SK-N-DZ (cell line): ENCODE data around the gene ZBTB21.

Experiments used
- DNase-seq: peaks from one replicate; pipeline ENCODE4 v3.0.0-alpha.2; 2015; ENCODE audit warnings: low spot score

ZBTB21 gene

GRCh38 chr21:42040411-42041180, 30.4 kb upstream of the ZBTB21 start:
- no peak for DNase-seq

DNA sequence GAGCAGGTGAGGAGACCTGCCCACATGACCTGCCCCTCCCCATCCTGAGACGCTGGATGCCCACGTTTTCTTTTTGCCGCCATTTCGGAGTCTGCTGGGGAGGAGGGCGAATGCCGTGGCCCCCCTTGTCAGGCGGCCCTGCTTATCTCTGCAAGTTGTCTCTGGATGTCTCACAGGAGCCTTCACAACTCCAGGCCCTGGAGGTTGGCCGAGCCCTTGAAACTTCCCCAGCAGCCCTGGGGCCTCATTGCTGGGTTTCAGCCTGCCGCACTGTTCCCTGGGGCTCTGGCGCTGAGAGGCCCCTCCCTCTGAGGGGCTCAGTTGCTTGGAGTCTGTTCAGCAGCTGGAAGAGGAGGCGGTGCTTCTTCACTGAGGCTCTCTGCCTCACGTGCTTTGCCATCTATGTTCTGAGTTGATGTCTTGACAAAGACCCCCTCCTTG, 29.8 kb upstream of the ZBTB21 start:
- DNase-seq: peak; percentile 10

- no peak for DNase-seq
Measured at GRCh38 chr21:42039470-42039901, 29.3 kb upstream of the ZBTB21 start.

DNA sequence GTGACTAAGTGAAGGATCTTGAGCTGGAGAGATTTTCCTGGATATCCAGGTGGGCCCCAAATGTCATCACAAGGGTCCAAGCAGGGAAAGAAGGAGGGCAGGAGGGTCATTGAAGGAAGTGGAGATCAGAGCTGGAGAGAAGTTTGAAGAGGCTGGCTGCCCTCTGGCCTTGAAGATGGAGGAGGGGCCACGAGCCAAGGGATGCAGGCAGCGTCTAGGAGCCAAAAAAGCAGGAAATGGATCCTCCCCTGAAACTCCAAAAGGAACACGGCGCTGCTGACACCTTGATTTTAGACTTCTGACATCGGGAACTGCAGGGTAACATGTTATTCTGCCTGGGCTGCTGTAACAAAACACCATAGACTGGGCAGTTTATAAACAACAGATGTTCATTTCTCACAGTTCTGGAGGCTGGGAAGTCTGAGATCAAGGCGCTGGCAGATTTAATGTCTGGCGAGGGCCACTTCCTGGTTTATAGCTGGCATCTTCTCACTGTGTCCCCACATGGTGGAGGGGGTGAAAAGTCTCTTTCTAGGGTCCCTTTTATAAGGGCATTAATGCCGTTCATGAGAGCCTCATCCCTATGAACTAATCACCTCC, 28.8 kb upstream of the ZBTB21 start:
- DNase-seq: no peak

DNA sequence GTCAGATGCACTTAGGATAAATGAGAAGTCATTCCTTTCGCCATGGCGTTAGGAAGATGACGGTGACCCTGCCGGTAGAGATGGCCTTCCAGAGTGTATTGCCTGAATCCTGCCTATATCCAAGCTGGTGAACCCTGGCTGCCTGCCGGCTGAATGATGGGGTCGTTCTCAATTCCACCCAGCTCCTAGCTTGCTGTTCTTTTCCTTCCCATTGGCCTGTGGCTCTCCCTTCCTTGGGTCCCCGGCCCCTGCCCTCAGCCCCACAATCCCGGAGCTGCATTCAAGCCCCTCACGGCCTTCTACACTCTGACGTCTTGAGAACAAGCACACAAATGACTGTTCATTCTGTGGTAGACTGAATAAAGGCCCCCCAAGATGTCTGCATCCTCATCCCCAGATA, 28.2 kb upstream of the ZBTB21 start:
- DNase-seq: no peak

DNA sequence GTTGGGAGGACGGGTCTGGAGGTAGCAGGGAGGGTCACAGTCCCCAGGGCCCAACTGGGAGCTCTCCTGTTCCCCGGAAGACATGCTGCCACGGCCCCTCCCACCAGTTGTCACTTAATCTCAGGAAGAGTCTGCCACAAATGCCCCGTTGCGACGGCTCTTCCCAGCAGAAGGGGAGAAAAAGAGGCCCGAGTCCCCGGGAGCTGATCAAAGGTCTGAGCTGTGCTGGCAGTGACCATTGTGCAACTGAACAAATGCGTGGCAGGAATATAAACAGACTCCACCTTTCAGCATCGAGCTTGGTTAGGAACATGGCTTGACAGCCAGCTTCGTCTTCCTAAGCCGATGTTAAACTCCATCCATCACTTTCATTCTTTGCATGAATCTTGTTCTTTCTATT, 27.8 kb upstream of the ZBTB21 start:
- no peak for DNase-seq

GRCh38 chr21:42037516-42037915, 27.4 kb upstream of the ZBTB21 start:
- DNase-seq: no peak

GRCh38 chr21:42036313-42036712, 26.2 kb upstream of the ZBTB21 start:
- no peak for DNase-seq

DNA sequence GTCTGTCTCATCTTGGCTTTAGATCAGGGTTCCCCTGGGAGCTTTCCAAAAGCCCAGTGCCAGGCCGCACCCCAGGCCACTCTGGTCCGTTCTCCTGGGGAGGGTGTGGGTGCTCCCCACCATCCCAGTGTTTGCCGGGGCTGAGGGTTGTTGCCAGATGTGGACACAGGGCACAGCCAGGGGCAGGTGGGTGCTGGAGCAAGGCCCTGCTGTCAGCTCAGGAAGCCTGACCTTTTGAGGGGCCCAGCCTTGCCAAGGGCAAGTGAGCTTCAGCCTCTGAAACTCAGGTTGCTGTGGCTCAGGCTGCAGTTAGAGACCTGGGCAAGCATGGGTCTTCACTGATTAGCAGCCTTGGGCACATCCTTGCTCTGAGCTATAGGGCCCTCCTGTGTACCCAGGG, 22.8 kb upstream of the ZBTB21 start:
- DNase-seq: no peak

DNA sequence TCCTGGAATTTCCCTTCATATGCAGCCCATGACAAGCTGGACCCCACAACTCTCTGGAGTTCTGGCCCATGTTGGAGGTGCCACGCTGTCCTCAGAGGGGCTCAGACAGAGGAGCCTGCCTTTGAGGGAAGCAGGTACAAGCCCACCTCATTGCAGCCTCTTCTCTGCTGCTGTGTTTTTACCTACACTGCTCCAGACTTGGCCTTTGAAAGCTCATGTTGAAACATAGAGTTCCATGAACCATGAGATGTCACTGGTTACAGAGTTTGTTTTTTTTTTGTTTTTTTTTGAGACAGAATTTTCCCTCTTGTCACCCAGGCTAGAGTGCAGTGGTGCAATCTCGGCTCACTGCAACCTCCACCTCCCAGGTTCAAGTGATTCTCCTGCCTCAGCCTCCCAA, 22.1 kb upstream of the ZBTB21 start:
- no peak for DNase-seq

DNA sequence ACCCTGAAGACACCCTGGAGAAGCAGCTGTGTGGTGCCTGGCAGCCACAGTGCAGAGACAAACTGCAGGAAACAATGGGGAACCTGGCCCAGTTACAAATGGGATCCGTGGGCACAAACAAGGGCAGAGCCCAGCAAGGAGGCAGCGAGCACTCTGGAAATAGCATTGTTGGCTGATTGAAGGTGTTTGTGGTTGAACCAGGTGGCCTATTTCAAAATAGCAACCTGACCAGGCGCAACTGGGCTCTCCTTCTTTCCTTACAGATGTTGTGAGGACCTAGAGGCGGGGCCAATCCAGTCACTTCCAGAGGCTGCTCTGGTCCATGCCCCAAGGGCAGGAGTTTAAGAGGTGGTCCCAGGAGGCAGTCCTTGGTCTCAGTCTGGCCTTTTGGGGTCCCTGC, 21.7 kb upstream of the ZBTB21 start:
- no peak for DNase-seq

GRCh38 chr21:42031241-42031640, 21.1 kb upstream of the ZBTB21 start:
- no peak for DNase-seq

DNA sequence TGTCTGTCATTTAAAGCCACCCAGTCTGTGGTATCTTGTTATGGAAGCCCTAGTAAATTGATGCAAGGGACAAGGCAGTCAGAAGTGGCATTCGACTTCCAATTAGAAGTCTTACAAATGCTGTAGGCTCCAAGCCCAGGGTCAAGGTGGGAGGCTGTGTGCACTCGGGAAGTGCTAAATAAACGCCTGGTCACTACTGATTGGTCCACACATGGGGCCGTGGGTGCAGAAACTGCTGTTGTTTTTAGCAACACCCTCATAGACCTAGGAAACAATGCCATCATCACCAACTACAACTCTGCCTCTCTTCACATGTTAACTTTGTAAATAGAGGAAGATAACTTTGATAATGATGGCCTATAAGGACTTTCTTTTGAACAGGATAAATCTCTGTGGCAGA, 20.2 kb upstream of the ZBTB21 start:
- no peak for DNase-seq

DNA sequence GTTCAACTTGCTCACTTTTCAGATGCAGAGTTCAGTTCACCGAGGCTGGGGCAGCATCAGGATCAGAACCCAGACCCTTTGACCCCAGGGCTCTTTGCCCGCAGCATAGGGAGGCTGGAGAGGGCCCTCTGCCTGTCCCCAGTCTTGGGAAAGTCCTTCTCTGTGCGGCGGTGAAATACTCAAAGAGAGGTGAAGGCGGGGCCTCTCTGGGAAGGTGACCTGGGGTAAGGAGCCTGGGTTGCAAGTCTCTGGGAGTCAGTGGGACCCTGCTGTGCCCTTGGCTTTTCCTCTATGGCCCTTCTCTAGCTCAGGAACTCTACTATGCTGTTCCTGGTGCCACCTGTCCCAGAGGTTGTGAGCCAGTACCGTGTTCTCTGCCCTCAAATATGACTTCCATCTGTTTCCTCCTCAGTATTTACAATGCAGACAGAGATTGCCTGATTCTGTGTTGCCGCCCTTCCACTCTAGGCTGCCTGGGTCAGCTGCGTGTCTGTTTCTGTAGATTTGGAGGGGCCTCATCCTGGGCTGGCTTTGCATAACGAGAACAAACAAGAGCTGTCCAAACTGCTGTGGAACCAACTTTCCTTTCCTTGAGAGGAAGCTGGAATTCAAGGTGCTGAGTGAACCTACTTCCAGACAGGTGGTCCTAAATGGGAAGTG, 18.7 kb upstream of the ZBTB21 start:
- DNase-seq: no peak

DNA sequence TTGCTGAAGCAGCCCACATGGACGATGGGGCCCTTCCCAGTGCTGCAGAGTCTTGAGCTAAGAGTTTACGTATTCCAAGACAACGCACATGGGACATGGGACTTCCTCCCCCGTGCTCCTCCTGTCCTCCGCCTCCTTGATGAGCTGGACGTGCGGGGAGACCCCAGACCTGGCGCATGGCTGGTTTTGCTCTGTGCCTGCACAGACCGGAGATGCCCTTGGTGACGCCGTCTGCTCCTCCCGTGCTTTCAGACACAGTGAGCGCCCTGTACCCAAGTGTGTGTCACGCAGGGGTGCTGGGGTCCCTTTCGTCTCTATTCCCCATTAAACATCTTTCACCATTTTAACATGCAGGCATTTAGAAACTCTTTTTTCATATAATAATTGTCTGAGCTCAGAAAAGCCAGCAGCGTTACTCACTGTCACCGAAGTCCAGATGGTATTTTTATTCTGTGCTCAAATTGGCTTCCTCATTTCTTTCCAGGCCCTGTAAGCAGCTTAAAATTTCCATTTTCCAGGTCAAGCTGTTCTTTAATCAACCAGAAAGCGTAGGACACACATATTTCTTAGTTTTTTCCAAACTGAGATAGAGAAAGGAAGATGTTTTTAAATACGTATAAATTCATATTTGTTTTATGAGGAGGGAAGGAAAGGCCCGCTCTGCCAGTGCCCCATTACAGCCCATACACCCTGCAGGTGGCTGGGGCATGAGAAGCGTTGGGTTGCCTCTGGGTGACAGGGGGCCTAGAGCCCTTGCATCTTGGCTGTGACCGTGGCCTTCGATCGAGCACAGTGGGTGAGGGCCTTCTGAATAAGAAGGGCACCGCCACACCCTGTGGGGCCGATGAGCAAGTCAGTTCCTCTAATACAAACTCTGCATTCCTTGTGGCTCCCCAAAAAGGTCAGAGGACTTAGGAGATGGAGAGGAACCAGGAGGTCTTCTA, 17.9 kb upstream of the ZBTB21 start:
- peak; percentile 28 for DNase-seq

DNA sequence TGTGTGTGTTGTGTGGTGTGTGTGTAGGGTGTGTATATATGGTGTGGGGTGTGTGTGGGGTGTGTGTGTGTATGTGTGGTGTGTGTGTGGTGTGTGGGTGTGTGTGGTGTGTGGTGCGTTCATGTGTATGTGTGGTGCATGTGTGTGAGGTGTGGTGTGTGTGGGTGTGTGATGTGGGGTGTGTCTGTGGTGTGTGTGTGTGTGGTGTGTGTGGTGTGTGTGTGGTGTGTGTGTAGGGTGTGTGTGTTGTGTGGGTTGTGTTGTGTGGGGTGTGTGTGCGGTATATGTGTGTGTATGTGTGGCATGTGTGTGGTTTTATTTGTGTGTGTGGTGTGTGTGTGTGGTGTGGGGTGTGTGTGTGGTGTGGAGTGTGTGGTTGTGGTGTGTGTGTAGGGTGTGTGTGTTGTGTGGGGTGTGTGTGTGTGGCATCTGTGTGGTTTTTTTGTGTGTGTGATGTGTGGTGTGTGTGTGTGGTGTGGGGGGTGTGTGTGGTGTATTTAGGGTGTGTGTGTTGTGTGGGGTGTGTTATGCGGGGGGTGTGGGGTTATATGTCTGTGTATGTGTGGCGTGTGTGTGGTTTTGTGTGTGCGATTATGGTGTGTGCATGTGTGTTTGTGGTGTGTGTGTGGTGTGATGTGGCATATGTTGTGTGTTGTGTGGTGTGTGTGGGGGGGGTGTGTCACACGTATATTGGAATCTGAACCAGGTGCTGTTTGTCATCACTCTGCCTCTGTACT, 17.1 kb upstream of the ZBTB21 start:
- no peak for DNase-seq

DNA sequence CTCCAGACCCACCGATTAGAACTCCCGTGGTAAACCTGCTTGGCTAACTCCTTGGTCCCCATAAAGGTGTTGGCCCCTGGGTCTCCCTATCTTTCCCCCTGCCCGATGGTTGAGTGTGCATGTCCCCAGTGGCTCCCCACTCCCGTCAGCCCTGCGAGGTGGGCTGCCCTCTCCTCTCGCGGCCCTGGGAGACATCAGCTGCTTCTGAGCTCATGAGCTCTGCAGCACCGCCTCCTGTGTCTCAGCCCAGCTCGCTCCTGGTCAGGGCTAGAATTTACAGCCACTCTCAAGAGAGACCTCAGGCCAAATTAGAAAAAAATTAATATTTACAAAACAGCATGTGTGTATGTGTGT, 15.9 kb upstream of the ZBTB21 start:
- no peak for DNase-seq

GRCh38 chr21:42025376-42026081, 15.4 kb upstream of the ZBTB21 start:
- no peak for DNase-seq

DNA sequence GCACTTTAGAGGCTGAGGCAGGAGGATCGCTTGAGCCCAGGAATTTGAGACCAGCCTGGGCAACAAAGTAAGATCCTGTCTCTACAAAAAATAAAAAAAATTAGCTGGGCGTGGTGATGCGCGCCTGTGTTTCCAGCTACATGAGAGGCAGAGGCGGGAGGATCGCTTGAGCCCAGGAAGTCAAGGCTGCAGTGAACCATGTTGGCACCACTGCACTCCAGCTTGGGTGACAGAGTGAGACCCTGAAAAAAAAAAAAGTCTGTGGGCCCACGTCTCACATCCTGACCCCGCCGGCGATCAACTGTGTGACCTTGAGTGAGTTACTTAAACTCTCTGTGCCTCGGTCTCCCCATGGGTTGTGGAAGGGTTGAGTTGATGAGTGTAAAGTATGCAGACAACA, 12.7 kb upstream of the ZBTB21 start:
- DNase-seq: no peak

- DNase-seq: no peak
Measured at GRCh38 chr21:42022091-42022430, 11.9 kb upstream of the ZBTB21 start.
